Fibroblast of the aortic adventitia (primary cell): Measurements from ENCODE around the gene MCM7. TPM values are rescaled to one million over a fixed set of nuclear protein-coding genes. Genes with fewer than 3 reads are reported as not detected.

Source experiments
- DNase-seq: peaks from one replicate; pipeline ENCODE4 v3.0.0-alpha.2; 2010; ENCODE audit warnings: low read depth
- H3K4me3 ChIP-seq: 2 replicates; pipeline ENCODE4 v1.5.1; 2011; ENCODE audit warnings: low read depth, mild to moderate bottlenecking, control low read depth, low read length, moderate library complexity
- total RNA-seq: library from RNA; depleted of rRNA; stranded (reverse); fragments of >200 nt; gene quantifications from 2 replicates; pipeline ENCODE4 v1.2.3, GENCODE V29; 2012; ENCODE audit warnings: low replicate concordance
- TF ChIP-seq, protein P1 (sequence below): IDR thresholded peaks from 2 replicates; pipeline ENCODE4 v1.5.1; 2011; ENCODE audit warnings: mild to moderate bottlenecking, low read length, control low read depth, inconsistent platforms; ENCODE audit not compliant: insufficient read depth

The MCM7 gene
- total RNA-seq, 1 donor: 97.7 TPM

DNA sequence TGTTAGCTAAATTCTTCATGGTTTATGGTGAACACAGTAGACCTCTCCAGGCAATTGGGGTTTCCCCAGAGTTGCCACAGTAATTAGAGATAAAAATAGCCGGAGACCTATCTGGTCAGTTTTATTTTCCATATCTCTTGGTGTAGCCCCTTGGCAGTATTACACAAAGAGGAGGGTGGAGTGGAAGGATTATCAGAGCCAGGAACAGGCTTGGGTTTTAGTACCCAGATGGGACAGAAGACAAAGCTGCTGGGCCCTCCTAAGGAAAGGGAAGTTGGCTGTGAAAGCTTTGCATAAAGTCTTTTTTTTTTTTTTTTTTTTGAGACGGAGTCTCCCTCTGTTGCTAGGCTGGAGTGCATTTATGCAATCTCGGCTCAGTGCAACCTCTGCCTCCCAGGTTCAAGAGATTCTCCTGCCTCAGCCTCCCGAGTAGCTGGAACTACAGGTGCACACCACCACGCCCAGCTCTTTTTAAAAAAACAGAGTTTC is 41.9 kb downstream of the MCM7 start:
- no peak overlapping the region for H3K4me3 ChIP-seq
- TF ChIP-seq, protein P1, sequence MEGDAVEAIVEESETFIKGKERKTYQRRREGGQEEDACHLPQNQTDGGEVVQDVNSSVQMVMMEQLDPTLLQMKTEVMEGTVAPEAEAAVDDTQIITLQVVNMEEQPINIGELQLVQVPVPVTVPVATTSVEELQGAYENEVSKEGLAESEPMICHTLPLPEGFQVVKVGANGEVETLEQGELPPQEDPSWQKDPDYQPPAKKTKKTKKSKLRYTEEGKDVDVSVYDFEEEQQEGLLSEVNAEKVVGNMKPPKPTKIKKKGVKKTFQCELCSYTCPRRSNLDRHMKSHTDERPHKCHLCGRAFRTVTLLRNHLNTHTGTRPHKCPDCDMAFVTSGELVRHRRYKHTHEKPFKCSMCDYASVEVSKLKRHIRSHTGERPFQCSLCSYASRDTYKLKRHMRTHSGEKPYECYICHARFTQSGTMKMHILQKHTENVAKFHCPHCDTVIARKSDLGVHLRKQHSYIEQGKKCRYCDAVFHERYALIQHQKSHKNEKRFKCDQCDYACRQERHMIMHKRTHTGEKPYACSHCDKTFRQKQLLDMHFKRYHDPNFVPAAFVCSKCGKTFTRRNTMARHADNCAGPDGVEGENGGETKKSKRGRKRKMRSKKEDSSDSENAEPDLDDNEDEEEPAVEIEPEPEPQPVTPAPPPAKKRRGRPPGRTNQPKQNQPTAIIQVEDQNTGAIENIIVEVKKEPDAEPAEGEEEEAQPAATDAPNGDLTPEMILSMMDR: no peak
- no peak for DNase-seq

DNA sequence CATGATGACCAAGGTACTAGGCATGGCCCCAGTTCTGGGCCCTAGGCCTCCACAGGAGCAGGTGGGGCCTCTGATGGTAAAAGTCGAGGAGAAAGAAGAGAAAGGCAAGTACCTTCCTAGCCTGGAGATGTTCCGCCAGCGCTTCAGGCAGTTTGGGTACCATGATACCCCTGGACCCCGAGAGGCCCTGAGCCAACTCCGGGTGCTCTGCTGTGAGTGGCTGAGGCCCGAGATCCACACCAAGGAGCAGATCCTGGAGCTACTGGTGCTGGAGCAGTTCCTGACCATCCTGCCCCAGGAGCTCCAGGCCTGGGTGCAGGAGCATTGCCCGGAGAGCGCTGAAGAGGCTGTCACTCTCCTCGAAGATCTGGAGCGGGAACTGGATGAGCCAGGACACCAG is 44.2 kb downstream of the MCM7 start:
- no peak overlapping the region for H3K4me3 ChIP-seq
- DNase-seq: no peak
- TF ChIP-seq, protein P1: no peak

DNA sequence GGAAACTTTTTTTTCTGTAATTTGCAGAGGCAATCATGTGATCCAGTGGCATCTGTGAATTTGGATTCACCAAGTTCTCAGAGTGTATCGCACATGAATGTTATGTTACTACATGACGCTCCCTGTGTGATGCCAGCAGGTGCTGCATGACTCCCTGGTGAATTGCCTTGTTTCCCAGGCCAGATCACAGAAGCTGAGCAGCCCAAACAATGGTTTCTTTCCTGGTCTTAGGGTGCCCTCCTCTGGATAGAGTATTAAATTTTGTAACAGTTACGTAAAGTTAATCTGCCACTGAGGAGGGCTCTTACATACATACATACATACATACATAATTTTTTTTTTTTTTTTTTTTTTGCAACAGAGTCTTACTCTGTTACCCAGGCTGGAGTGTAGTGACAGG is 48.0 kb downstream of the MCM7 start:
- no peak overlapping the region for H3K4me3 ChIP-seq
- peak; percentile 75 for DNase-seq
- TF ChIP-seq, protein P1: peak; percentile 26

DNA sequence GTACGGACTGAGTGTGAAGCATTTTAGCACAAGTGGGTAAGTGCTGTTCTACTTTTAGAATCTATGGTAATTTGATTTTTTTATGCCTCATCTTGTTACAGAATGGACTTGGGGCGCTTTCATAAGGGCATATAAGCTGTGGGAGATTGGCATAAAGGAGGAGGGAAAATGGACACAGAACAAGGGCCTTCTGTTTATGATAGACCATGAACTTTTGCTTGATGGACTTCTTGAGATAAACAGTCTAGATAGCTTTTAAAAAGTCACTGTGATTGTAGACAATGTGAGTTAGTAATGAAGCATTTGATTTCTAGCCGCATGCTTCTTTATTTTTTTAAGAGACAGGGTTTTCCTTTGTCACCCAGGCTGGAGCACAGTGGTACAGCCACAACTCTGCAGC is 49.6 kb downstream of the MCM7 start:
- H3K4me3 ChIP-seq: no peak overlapping the region
- DNase-seq: no peak
- TF ChIP-seq, protein P1: no peak

DNA sequence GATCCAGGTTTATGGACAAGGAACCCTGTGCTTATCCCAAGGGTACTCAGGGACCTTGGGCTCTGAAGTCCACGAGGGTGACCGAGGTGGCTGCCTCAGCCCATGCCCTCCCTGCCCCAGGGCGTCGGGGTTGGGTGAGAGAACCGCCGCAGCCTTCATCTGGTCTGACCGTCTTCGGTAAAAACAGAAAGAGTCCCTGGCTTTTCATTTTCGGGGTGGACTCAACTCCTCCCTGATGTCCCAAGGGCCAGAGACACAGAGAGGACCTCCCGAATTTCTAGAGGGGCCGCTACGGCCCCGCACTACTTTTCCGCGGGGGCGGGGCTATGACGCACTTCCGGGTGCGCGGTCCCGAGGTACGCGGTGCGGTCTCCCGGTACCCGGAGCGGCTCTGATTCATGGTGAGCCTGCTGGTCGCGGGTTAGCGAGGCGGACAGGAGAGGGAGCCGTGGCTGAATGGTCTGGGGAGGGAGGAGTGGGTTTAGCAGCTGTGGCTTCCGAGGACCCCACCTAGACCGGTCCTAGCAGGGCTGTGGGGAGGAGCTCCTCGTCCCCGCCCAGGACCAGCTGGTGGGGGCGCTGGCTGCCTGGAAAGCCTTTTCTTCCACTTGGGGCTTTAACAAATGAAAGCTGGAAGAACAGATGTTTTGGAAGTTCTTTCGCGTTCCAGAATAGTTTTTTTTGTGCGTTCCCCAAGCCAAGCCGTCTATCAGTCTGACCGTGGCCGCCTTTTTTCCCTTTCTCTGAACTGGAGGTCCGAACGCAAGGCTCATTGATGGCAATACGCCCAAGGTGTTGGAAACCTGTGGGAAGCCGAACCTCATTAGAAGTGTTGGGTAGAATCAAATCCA is 51.5 kb downstream of the MCM7 start, which contains the start of gene ZSCAN21:
TSS of gene ZSCAN21 (plus strand) at position 334 of the 851 bp plus-strand sequence. CDS start 7,233 bp downstream, outside the sequence.
- TF ChIP-seq, protein P1: no peak
- peak within 1 kb of the TSS; percentile 89 for H3K4me3 ChIP-seq
- DNase-seq: peak; percentile 83

DNA sequence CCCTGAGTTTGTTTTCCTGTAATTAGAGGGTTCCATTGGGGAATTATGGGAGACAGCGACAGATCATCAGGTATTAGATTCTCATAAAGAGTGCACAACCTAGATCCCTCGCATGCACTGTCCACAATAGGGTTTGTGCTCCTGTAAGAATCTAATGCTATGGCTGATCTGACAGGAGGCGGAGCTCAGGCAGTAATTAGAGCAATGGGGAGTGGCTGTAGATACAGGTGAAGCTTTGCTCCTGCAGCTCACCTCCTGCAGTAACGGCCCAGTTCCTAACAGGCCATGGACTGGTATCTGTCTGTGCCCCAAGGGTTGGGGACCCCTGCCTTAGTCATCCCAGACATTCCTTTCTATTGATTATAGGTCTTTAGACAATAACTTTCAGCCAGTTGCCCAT is 52.5 kb downstream of the MCM7 start:
- TF ChIP-seq, protein P1: no peak
- H3K4me3 ChIP-seq: no peak overlapping the region

More for the DNA sequence above, 52.5 kb downstream of the MCM7 start:
- no peak for DNase-seq
